H9 (cell line): ENCODE data around the gene CD80. TPM values are rescaled to one million over a fixed set of nuclear protein-coding genes. Genes with fewer than 3 reads are reported as not detected.

Experiments
- DNase-seq: peaks from one replicate; pipeline ENCODE4 v3.0.0-alpha.2; 2017
- H2AFZ ChIP-seq: one replicate; pipeline ENCODE4 v1.6.1; 2013; ENCODE audit warnings: mild to moderate bottlenecking, low read length, control low read depth, moderate library complexity
- H2AK5ac ChIP-seq: 2 replicates; pipeline ENCODE4 v1.6.1; 2013; ENCODE audit warnings: low read length, control low read depth, mixed read lengths; ENCODE audit not compliant: insufficient read length
- H2BK120ac ChIP-seq: one replicate; pipeline ENCODE4 v1.6.1; 2013; ENCODE audit warnings: low read depth, mild to moderate bottlenecking, low read length, control low read depth, inconsistent platforms; ENCODE audit not compliant: poor library complexity, severe bottlenecking
- H2BK12ac ChIP-seq: 2 replicates; pipeline ENCODE4 v1.6.1; 2013; ENCODE audit warnings: low read length, control low read depth, mixed read lengths, low read depth; ENCODE audit not compliant: insufficient read length
- H2BK15ac ChIP-seq: 2 replicates; pipeline ENCODE4 v1.6.1; 2013; ENCODE audit warnings: low read depth, low read length, control low read depth
- H2BK20ac ChIP-seq: one replicate; pipeline ENCODE4 v1.6.1; 2013; ENCODE audit warnings: low read depth, mild to moderate bottlenecking, low read length, control low read depth, inconsistent platforms; ENCODE audit not compliant: poor library complexity, severe bottlenecking
- H2BK5ac ChIP-seq: 2 replicates; pipeline ENCODE4 v1.6.1; 2013; ENCODE audit warnings: low read length, control low read depth, mixed read lengths; ENCODE audit not compliant: insufficient read length
- H3K14ac ChIP-seq: 2 replicates; pipeline ENCODE4 v1.6.1; 2013; ENCODE audit warnings: low read length, control low read depth; ENCODE audit not compliant: insufficient read depth
- H3K18ac ChIP-seq: 2 replicates; pipeline ENCODE4 v1.6.1; 2013; ENCODE audit warnings: low read depth, mild to moderate bottlenecking, mixed read lengths, low read length, control low read depth; ENCODE audit not compliant: insufficient read length
- H3K23ac ChIP-seq: 2 replicates; pipeline ENCODE4 v1.6.1; 2013; ENCODE audit warnings: low read length, control low read depth, mixed read lengths, low read depth; ENCODE audit not compliant: insufficient read length
- H3K23me2 ChIP-seq: 2 replicates; pipeline ENCODE4 v1.6.1; 2013; ENCODE audit warnings: low read depth, mild to moderate bottlenecking, mixed read lengths, low read length, control low read depth; ENCODE audit not compliant: insufficient read length, poor library complexity, severe bottlenecking
- H3K27ac ChIP-seq: 2 replicates; pipeline ENCODE4 v1.5.1; 2013; ENCODE audit warnings: low read length, control low read depth, mixed read lengths, low read depth; ENCODE audit not compliant: insufficient read length
- H3K27me3 ChIP-seq: 2 replicates; pipeline ENCODE4 v1.6.1; 2013; ENCODE audit warnings: low read length, control low read depth, inconsistent platforms; ENCODE audit not compliant: insufficient read depth
- H3K4ac ChIP-seq: 2 replicates; pipeline ENCODE4 v1.6.1; 2013; ENCODE audit warnings: low read depth, mild to moderate bottlenecking, control low read depth, inconsistent platforms, low read length, moderate library complexity
- H3K4me1 ChIP-seq: 2 replicates; pipeline ENCODE4 v1.6.1; 2013; ENCODE audit warnings: low read length, control low read depth, inconsistent platforms; ENCODE audit not compliant: insufficient read depth
- H3K4me2 ChIP-seq: 2 replicates; pipeline ENCODE4 v1.6.1; 2013; ENCODE audit warnings: low read length, control low read depth, mixed read lengths; ENCODE audit not compliant: insufficient read length, insufficient read depth
- H3K56ac ChIP-seq: 2 replicates; pipeline ENCODE4 v1.6.1; 2013; ENCODE audit warnings: low read depth, mild to moderate bottlenecking, mixed read lengths, low read length, control low read depth; ENCODE audit not compliant: insufficient read length
- H3K79me1 ChIP-seq: 2 replicates; pipeline ENCODE4 v1.6.1; 2013; ENCODE audit warnings: low read depth, mild to moderate bottlenecking, moderate library complexity, low read length, control low read depth, inconsistent platforms; ENCODE audit not compliant: insufficient read depth, poor library complexity, severe bottlenecking
- H3K79me2 ChIP-seq: 2 replicates; pipeline ENCODE4 v1.6.1; 2013; ENCODE audit warnings: low read length, control low read depth, inconsistent platforms; ENCODE audit not compliant: insufficient read depth
- H3K9ac ChIP-seq: 2 replicates; pipeline ENCODE4 v1.6.1; 2013; ENCODE audit warnings: low read length, control low read depth, mixed read lengths; ENCODE audit not compliant: insufficient read length; ENCODE audit errors: extremely low read depth
- H3K9me3 ChIP-seq: one replicate; pipeline ENCODE4 v1.6.1; 2013; ENCODE audit warnings: low read depth, low read length, inconsistent platforms; ENCODE audit not compliant: control insufficient read depth
- H3T11ph ChIP-seq: one replicate; pipeline ENCODE4 v1.6.1; 2013; ENCODE audit warnings: mild to moderate bottlenecking, low read length, control low read depth, inconsistent platforms
- H4K20me1 ChIP-seq: one replicate; pipeline ENCODE4 v1.6.1; 2013; ENCODE audit not compliant: control insufficient read depth, insufficient read length, insufficient read depth
- H4K5ac ChIP-seq: 2 replicates; pipeline ENCODE4 v1.6.1; 2013; ENCODE audit warnings: low read depth, mild to moderate bottlenecking, mixed read lengths, low read length, control low read depth; ENCODE audit not compliant: insufficient read length
- H4K8ac ChIP-seq: replicated peaks from 2 replicates; pipeline ENCODE4 v1.6.1; 2013; ENCODE audit warnings: low read length, control low read depth, mixed read lengths, low read depth; ENCODE audit not compliant: insufficient read length
- H4K91ac ChIP-seq: 2 replicates; pipeline ENCODE4 v1.6.1; 2013; ENCODE audit warnings: low read depth, mild to moderate bottlenecking, moderate library complexity, mixed read lengths, low read length, control low read depth; ENCODE audit not compliant: insufficient read length
- H3K27ac Mint-ChIP-seq, 3 experiments: 2 replicates in 2 of 3; 3 replicates in 1 of 3; pipeline ENCODE4 v1.8.0; 2020 to 2021; ENCODE audit warnings: mixed read lengths in 3 of 3, mild to moderate bottlenecking in 1 of 3, moderate library complexity in 1 of 3
- H3K27me3 Mint-ChIP-seq: 2 replicates; pipeline ENCODE4 v1.8.0; 2021; ENCODE audit warnings: low read depth, mild to moderate bottlenecking, moderate library complexity, mixed read lengths
- H3K36me3 Mint-ChIP-seq, 3 experiments: 2 replicates in 2 of 3; 3 replicates in 1 of 3; pipeline ENCODE4 v1.8.0; 2020 to 2021; ENCODE audit warnings: low read depth in 3 of 3, mixed read lengths in 3 of 3; ENCODE audit not compliant: insufficient read depth in 1 of 3
- H3K4me1 Mint-ChIP-seq, 2 experiments: 2 replicates each; pipeline ENCODE4 v1.8.0; 2020; ENCODE audit warnings: mixed read lengths in 2 of 2
- H3K4me3 Mint-ChIP-seq, 2 experiments: 2 replicates in 1 of 2; 3 replicates in 1 of 2; pipeline ENCODE4 v1.8.0; 2020 to 2021; ENCODE audit warnings: mild to moderate bottlenecking in 2 of 2, mixed read lengths in 2 of 2, moderate library complexity in 1 of 2
- H3K9me3 Mint-ChIP-seq, 2 experiments: 2 replicates in 1 of 2; 3 replicates in 1 of 2; pipeline ENCODE4 v1.8.0; 2020; ENCODE audit warnings: mild to moderate bottlenecking in 2 of 2, mixed read lengths in 2 of 2, moderate library complexity in 1 of 2
- CTCF ChIP-seq: fragments of 200-600 bp; sonication (generic); conservative IDR thresholded peaks from 3 replicates; pipeline ENCODE4 v1.8.0; 2021; ENCODE audit warnings: antibody characterized with exemption, mild to moderate bottlenecking
- WGBS: extraction: QIAGEN DNeasy Blood & Tissue Kit; methylation state at CpG from one replicate; pipeline ENCODE4 v1.1.7; 2013; ENCODE audit warnings: missing lambda C conversion rate, low lambda C conversion rate, mixed read lengths; ENCODE audit not compliant: insufficient read length; ENCODE audit errors: extremely low coverage; 5-methylcytosine and 5-hydroxymethylcytosine counted together
- total RNA-seq: library from RNA; stranded (reverse); gene quantifications from 2 replicates; pipeline ENCODE4 v1.2.1, GENCODE V29; 2021

Gene CD80
- total RNA-seq, 1 experiment from 2014 or later = not detected

GRCh38 chr3:119483101-119483500 is 76.3 kb downstream of the CD80 start:
- Histone ChIP-seq H3K56ac (no peak overlapping the region), H2BK15ac (no peak overlapping the region), H3K27me3 (no peaks in the 10 kb centered on the region), H3K4me1 (no peaks in the 10 kb centered on the region), H2AFZ (no peak overlapping the region), H2BK20ac (no peak overlapping the region), H3K14ac (no peak overlapping the region), H4K5ac (no peak overlapping the region), H2BK120ac (no peak overlapping the region), H3K27ac (no peak overlapping the region), H3K79me2 (no peaks in the 10 kb centered on the region), H3T11ph (no peak overlapping the region), H3K4ac (no peak overlapping the region), H3K79me1 (no peaks in the 10 kb centered on the region), H3K9me3 (no peaks in the 10 kb centered on the region), H3K4me2 (no peak overlapping the region), H4K20me1 (no peaks in the 10 kb centered on the region), H3K9ac (no peak overlapping the region), H3K23ac (no peak overlapping the region), H2BK5ac (no peak overlapping the region), H2BK12ac (no peak overlapping the region), H3K23me2 (no peaks in the 10 kb centered on the region), H4K91ac (no peak overlapping the region), H3K18ac (no peak overlapping the region), H2AK5ac (no peak overlapping the region), H4K8ac (no peak overlapping the region)
- H3K36me3 Mint-ChIP-seq = peaks cover 10 to 40% (median 26%) of the 10 kb centered on the region in 3 experiments; a peak in 6 of 7 replicates
- WGBS = no CpG with 5 or more reads among the region's 1 CpG
- no peak for TF ChIP-seq CTCF
- no peak overlapping the region for H3K4me3 Mint-ChIP-seq
- no peak for DNase-seq
- no peaks in the 10 kb centered on the region for H3K4me1 Mint-ChIP-seq
- H3K27me3 Mint-ChIP-seq = no peaks in the 10 kb centered on the region
- no peak overlapping the region for H3K27ac Mint-ChIP-seq
- no peaks in the 10 kb centered on the region for H3K9me3 Mint-ChIP-seq
